Gastrocnemius medialis (tissue), 4 donors: ENCODE results near the gene TRIP12. TPM values are rescaled to one million over a fixed set of nuclear protein-coding genes. Genes with fewer than 3 reads are reported as not detected.

Experiments
- ATAC-seq, 2 donors: fragments of 150-250 bp; one replicate each; pipeline ENCODE4 v1.9.1; 2016
- DNase-seq, 2 donors: peaks; one replicate each; pipeline ENCODE4 v3.0.0-alpha.2; 2019
- H3K27ac ChIP-seq, 4 donors: fragments of 200-600 bp; sonication (generic); 1 replicate in 1 of 4; 2 replicates in 3 of 4; pipeline ENCODE4 v1.5.1; 2016 to 2018; ENCODE audit warnings: mild to moderate bottlenecking in 2 of 4, moderate library complexity in 1 of 4
- H3K27me3 ChIP-seq, 3 donors: fragments of 200-600 bp; sonication (generic) in 2 of 3; 1 replicate in 1 of 3; 2 replicates in 2 of 3; pipeline versions ENCODE4 v1.5.1 to v1.6.0; 2016 to 2019; ENCODE audit warnings: mild to moderate bottlenecking in 1 of 3, moderate library complexity in 1 of 3
- H3K36me3 ChIP-seq, 2 donors: fragments of 200-600 bp; sonication (generic) in 1 of 2; one replicate each; pipeline ENCODE4 v1.5.1; 2017 to 2018
- H3K4me1 ChIP-seq, 2 donors: fragments of 200-600 bp; sonication (generic) in 1 of 2; one replicate each; pipeline ENCODE4 v1.5.1; 2016 to 2017; ENCODE audit warnings: mild to moderate bottlenecking in 2 of 2
- H3K4me3 ChIP-seq, 4 donors: fragments of 200-600 bp; sonication (generic) in 3 of 4; 1 replicate in 1 of 4; 2 replicates in 3 of 4; pipeline ENCODE4 v1.5.1; 2016 to 2019; ENCODE audit warnings: mild to moderate bottlenecking in 2 of 4
- H3K9me3 ChIP-seq, 3 donors: fragments of 200-600 bp; sonication (generic) in 2 of 3; 1 replicate in 1 of 3; 2 replicates in 2 of 3; pipeline ENCODE4 v1.5.1; 2016 to 2019
- CTCF ChIP-seq, 5 experiments: fragments of 450-650 bp in 3 of 5; fragments of 200-600 bp in 2 of 5; sonication (generic) in 2 of 5; IDR thresholded peaks in 4 of 5; conservative IDR thresholded peaks in 1 of 5; 1 replicate in 4 of 5; 2 replicates in 1 of 5; pipeline ENCODE4 v1.5.1; 2016 to 2019; ENCODE audit warnings: antibody characterized with exemption in 5 of 5, mild to moderate bottlenecking in 3 of 5, moderate library complexity in 3 of 5
- POLR2A ChIP-seq, 2 donors: fragments of 450-650 bp; IDR thresholded peaks; one replicate each; pipeline ENCODE4 v1.6.1; 2017; ENCODE audit warnings: antibody characterized with exemption in 2 of 2, mild to moderate bottlenecking in 2 of 2, moderate library complexity in 2 of 2
- in situ Hi-C, 4 donors: fragments of 200-750 bp; cut with MboI; loops; one replicate each; pipeline versions ENCODE4 v1.15.0 to v1.8.0; 2017; ENCODE audit warnings: low sequenced_read_pairs in 4 of 4
- intact Hi-C: fragments of 100-400 bp; cut with DNase I; formaldehyde crosslinking; loops from one replicate; pipeline ENCODE4 v1.15.1; 2023; ENCODE audit warnings: low total_unique reads
- total RNA-seq, 4 donors: library from RNA; depleted of rRNA; stranded (reverse); fragments of >200 nt; gene quantifications; one replicate each; pipeline versions ENCODE4 v1.1.0 to v1.2.3, GENCODE V29; 2016

TRIP12 gene
- total RNA-seq, 4 donors from 2014 or later: 122 to 152 (median 141) TPM

- ATAC-seq: no peak
- in situ Hi-C loops: loop anchor here in 1 of 4 donors (25.0 kb wide), 1 partner anchor 1252 kb away; the partner anchor contains the start of gene PSMD1
- TF ChIP-seq POLR2A (IDR thresholded peaks at IDR 0.05): no peak
- no peak for TF ChIP-seq CTCF (IDR thresholded peaks at IDR 0.05 in 4 of 5, conservative IDR thresholded peaks at IDR 0.05 in 1 of 5)
- intact Hi-C loops: no loop called here
- no peaks in the 10 kb centered on the region for H3K27me3 ChIP-seq
- no peaks in the 10 kb centered on the region for H3K4me1 ChIP-seq
- H3K27ac ChIP-seq: no peak overlapping the region
- H3K4me3 ChIP-seq: no peak overlapping the region
- DNase-seq: no peak
- peaks cover 2 to 75% of the 10 kb centered on the region in 2 donors for H3K36me3 ChIP-seq
- no peaks in the 10 kb centered on the region for H3K9me3 ChIP-seq
Measured at GRCh38 chr2:229810786-229811185, 111.0 kb downstream of the TRIP12 start.

GRCh38 chr2:229805559-229805958, 116.2 kb downstream of the TRIP12 start:
- no peak for ATAC-seq
- no peak overlapping the region for H3K27ac ChIP-seq
- TF ChIP-seq CTCF (IDR thresholded peaks at IDR 0.05 in 4 of 5, conservative IDR thresholded peaks at IDR 0.05 in 1 of 5) (no peak), POLR2A (IDR thresholded peaks at IDR 0.05) (no peak)
- in situ Hi-C loops (loop anchor here (10.0 to 25.0 kb wide), 3 partner anchors 99 to 1257 kb away; partner anchors contain the start of gene PSMD1 (in 1 of the 4)), intact Hi-C loops (no loop called here)
- H3K27me3 ChIP-seq: no peaks in the 10 kb centered on the region
- DNase-seq: no peak
- peaks cover 0 to 88% of the 10 kb centered on the region in 2 donors for H3K36me3 ChIP-seq
- no peak overlapping the region for H3K4me3 ChIP-seq
- no peaks in the 10 kb centered on the region for H3K9me3 ChIP-seq
- H3K4me1 ChIP-seq: peaks cover 0 to 5% of the 10 kb centered on the region in 2 donors

GRCh38 chr2:229802785-229803184, 119.0 kb downstream of the TRIP12 start:
- Histone ChIP-seq H3K36me3 (peaks cover 0 to 73% of the 10 kb centered on the region in 2 donors), H3K27ac (no peak overlapping the region), H3K4me3 (no peak overlapping the region), H3K9me3 (no peaks in the 10 kb centered on the region), H3K4me1 (peaks cover 0 to 16% of the 10 kb centered on the region in 2 donors), H3K27me3 (no peaks in the 10 kb centered on the region)
- ATAC-seq (no peak), DNase-seq (no peak)
- in situ Hi-C loops: loop anchor here (10.0 to 25.0 kb wide), 3 partner anchors 102 to 1260 kb away; partner anchors contain the start of gene PSMD1 (in 1 of the 4)
- intact Hi-C loops: no loop called here
- no peak for TF ChIP-seq CTCF (IDR thresholded peaks at IDR 0.05 in 4 of 5, conservative IDR thresholded peaks at IDR 0.05 in 1 of 5)
- no peak for TF ChIP-seq POLR2A (IDR thresholded peaks at IDR 0.05)

- peak; percentile 44 to 76 (median 61) for TF ChIP-seq CTCF (IDR thresholded peaks at IDR 0.05 in 4 of 5, conservative IDR thresholded peaks at IDR 0.05 in 1 of 5)
- TF ChIP-seq POLR2A (IDR thresholded peaks at IDR 0.05): no peak
- no peaks in the 10 kb centered on the region for H3K27me3 ChIP-seq
- no peaks in the 10 kb centered on the region for H3K9me3 ChIP-seq
- peaks cover 0 to 74% of the 10 kb centered on the region in 2 donors for H3K36me3 ChIP-seq
- in situ Hi-C loops: loop anchor here (10.0 to 25.0 kb wide), 3 partner anchors 104 to 1261 kb away; partner anchors contain the start of gene PSMD1 (in 1 of the 4)
- intact Hi-C loops: loop anchor here (2.0 kb wide), 1 partner anchor 120 kb away; no protein-coding TSS in a partner anchor
- no peak overlapping the region for H3K4me3 ChIP-seq
- ATAC-seq (peak; percentile 48 to 79), DNase-seq (peak; percentile 11 to 45)
- peak overlapping the region in 1 of 4 donors; percentile 26 for H3K27ac ChIP-seq
- H3K4me1 ChIP-seq: peaks cover 0 to 16% of the 10 kb centered on the region in 2 donors
Measured at GRCh38 chr2:229800997-229801754, 120.6 kb downstream of the TRIP12 start.
